Stimulated activated CD8-positive, alpha-beta memory T cell treated with anti-CD3 and anti-CD28 coated beads, Interleukin-15, amount 100 ng/mL, for 48 hours (primary cell): Measurements from ENCODE around the gene DPP9.
"Not testable (repeated sequence)": the region's sequence is repeated elsewhere in the genome, so short reads cannot be mapped to it uniquely, and the experiment has no call there.

Experiments used
- DNase-seq, 2 donors: peaks; one replicate each; pipeline ENCODE4 v3.0.0-alpha.2; 2020; ENCODE audit warnings: low read depth in 2 of 2

Gene DPP9

DNA sequence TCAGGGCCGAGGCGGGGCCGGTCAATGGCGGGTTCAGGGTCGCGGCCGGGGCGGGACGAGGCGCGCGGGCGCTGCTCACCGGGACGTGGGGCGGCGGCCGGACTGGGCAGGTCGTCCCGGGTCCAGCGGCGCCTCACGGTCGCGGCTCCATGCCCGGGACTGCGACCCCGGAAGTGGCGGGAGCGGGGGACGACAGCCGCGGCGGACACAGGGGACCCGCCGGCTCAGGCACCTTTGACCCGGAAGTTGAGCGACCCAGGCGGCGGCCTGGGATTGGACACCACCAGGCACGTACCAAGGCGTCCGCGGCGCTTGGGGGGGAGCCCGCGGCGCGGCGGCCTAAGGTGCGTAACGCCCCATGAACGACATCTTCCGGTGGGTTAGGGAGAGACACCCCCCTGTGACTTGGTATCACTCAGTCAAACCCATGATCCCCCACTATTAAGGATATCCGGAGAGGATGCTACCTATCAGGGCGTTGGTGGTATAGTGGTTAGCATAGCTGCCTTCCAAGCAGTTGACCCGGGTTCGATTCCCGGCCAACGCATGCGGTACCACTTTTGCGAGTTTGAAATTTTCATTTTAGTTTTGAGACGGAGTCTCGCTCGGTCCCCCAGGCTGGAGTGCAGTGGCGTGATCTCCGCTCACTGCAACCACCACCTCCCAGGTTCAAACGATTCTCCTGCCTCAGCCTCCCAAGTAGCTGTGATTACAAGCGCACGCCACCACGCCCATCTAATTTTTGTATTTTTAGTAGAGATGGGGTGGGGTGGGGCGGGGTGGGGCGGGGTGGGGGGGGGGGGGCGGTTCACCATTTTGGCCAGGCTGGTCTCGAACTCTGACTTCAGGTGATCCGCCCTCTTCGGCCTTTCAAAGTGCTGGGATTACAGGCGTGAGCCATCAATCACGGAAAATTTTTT, at the start of gene DPP9:
DPP9 (minus strand) TSS at position 248 of the 920 bp plus-strand sequence. CDS start 3,936 bp downstream, outside the sequence.
- DNase-seq = peak; percentile 97

DNA sequence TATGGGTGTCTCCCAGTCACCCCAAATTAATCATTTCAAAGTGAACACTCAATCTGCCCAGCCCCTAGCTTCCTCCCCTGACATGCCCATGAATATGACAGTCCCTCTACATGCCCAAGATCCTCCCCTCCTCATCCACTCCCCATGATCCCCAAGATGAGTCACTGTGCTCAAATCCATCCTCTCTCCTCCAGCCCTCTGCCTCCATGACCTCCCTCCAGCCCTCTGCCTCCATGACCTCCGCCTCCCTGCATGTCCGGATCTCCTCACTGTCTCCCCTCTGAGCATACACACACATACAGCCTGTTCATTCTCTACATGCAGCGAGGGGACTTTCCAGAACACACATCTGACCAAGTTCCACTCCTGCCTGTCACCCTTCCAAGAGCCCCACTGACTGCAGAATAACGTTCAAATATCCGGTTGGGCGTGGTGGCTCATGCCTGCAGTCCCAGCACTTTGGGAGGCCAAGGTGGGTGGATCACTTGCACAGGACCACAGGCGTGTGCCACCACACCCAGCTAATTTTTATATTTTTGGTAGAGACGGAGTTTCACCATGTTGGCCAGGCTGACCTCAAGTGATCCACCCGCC, 49.5 kb upstream of the DPP9 start:
- no peak for DNase-seq

DNA sequence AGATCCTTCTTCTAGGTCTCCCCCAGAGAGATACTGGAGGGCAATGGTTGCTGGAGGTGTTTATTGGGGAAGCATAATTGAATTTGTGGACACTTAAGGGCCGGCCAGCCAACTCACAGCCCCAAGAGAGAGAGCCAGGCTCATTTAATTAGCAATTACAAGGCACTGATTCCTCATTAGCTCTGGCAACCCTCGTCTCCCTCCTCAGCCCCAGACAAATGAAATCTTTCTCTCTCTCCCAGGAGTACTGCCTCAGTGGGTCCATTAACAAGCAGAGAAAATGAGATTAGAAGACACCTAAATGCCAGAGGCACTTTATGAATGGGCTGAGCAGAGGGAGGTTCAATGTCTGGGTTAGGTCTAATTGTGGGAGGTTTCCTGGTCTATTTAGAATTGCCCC, 48.9 kb upstream of the DPP9 start:
- no peak for DNase-seq

DNA sequence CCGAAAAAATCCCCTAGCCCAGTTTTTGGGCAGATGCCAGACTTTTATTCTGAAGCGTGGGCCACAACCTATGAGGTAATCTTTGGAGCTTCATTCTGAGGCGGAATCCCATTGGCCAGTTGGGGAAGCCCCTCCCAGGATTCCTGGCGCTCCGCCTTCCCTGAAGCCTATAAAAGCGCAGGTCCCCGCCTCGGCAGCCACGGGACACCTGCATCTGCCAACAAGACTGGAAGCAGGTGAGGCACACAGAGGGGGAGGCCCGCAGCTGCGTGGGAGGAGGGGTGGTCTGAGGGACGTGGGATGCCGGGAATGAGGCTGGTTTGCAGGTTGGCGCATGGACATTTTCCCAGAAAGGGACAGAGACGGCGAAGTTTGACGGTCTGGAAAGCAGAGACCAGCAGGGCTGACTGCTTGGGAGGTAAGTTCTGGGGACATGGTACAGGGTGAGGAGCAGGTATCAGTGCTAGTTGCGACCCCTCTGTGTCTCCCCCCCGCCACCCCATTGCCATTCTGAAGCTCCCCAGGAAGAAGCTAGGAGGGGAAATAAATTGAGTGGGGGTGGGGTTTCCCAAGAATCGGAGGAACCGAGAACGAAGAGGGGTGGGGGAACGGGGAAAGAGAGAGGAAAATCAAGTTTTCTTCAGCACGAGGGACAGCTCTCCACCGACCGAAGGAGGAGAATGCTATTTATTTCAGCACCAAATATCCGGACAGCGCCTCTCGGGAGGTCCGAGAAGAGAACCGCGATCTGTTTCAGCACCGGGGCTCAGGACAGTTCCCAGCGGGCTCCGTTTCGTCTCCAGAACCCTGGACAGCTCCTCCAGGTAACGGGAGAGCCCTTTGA, 45.5 kb upstream of the DPP9 start:
- peak; percentile 57 to 61 for DNase-seq

DNA sequence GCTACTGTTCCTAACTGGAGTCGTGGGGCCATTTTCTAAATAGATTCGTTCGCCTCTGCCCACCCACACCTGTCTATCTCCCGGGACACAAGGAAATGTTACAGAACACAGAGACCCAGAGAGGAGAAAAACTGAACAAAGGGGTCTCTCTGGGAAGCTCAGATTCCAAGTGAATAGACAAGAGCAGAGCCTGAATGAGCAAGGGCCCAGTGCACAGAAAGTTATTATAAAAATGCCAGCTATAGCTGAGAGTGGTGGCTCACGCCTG, 40.7 kb upstream of the DPP9 start:
- DNase-seq = no peak

DNA sequence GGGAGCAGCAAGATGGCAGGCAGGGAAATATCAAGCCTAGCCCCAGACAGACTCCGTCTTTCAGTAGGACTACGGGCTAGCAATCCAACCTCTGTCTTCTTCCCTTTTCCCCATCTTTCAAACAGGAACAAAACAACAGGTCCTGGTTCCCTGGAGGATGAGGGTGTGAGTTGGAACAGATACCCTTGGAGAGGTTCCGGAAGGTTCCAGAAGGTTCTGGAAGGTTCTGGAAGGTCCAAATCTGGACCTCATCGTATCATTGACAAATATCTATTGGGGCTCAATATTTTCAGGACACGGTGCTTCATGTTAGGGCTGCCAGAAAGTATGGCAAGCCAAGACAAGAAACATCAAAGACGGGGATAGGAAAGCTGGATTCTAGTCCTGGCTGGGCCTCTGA, 39.4 kb upstream of the DPP9 start:
- no peak for DNase-seq

DNA sequence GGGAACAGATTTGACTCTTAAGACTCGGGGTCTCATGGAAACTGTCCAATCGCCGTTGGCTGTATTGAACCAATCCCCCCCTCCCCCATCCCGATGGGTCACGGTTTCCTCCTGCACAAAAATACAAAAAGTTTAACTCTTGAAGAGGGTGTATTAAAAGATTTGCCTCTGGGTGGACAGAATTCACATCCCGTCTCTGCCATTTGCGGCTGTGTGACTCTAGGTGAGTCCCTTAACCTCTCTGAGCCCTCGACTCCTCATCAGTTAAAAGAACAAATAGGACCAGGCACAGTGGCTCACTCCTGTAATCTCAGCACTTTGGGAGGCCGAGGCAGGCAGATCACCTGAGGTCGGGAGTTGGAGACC, 36.6 kb upstream of the DPP9 start:
- DNase-seq = no peak

DNA sequence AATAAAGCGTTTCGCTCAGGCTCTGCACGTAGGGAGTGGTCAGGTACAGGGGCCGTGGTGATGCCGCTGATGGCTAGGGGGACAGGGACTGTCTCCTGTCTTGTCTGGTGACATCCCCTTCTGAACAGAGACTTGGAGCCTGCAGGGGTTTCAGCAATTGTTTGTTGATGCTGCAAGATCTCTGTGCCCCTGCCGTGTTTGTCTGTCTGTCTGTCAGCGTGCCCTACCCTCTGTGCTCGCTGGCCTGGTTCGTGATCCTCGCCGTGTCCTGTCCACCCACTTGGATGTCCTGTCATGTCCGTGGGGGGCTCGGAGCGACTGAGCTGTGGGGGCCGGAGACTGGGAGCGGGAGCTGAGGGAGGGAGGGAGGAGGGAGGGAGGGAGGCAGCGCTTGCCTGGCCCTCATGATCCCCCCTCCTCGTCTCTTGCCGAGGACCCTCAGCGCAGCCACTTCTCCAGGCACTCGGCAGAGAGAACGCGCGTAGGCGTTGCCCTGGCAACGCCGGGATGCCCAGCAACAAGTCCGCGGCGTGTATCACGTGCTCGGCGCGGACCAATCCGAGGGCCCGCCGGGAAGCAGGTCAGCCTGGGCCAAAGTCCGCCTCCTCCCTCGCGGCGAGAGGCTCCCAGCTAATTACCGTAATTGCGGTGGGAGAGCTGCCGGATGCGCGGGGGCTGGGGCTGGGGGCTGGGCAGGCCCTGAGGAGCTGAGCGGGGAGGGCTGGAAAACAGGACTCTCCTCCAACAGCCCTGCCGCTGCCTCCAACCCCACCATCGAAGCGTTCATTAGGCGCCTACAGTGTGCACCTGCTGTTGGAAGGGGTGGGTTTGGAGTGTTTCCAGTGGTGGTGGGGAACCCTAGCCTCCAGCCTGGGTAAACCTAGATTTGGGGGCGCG, 36.0 kb upstream of the DPP9 start:
- DNase-seq = peak; percentile 73

DNA sequence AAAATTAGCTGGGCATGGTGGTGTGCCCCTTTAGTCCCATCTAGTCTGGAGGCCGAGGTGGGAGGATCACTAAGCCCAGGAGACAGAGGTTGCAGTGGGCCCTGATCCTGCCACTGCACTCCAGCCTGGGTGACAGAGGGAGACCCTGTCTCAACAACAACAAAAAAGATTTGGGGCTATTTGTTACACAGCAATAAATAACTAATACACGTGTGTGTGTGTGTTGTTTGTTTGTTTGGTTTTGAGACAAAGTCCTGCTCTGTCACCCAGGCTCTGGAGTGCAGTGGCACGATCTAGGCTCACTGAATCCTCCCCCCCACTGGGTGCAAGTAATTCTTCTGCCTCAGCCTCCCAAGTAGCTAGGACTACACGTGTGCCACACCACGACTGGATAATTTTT, 35.0 kb upstream of the DPP9 start:
- DNase-seq = no peak

DNA sequence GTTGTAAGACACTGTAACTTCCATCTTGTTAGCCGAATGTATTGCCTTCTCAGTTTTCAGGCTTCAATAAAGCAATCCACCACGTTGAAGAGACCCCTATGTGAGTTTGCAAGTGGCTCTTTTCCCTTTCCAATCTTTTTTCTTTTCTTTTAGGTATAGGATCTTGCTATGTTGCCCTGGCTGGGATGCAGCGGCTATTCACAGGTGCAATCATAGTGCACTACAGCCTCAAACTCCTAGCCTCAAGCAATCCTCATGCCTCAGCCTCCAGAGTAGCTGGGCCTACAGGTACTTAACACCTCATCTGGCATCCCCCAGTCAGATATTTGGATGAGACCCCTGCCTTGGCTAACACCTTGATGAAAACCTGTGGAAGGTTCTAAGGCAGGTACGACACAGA, 34.4 kb upstream of the DPP9 start:
- DNase-seq = no peak

DNA sequence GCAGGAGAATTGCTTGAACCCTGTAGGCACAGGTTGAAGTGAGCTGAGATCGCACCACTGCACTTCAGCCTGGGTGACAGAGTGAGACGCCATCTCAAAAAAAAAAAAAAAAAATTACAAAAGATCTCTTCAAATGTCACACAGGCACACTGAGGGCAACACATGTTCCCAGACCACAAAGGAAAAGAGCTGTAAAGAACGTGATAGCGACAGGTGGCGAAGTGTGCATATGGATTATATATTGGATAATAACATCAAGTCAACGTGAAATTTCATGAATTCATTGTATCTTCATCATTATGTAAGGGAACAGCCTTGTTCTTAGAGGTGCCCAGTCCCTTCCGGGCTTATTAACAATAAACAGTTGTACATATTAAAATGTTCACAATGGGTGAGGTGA, 31.8 kb upstream of the DPP9 start:
- DNase-seq = no peak

DNA sequence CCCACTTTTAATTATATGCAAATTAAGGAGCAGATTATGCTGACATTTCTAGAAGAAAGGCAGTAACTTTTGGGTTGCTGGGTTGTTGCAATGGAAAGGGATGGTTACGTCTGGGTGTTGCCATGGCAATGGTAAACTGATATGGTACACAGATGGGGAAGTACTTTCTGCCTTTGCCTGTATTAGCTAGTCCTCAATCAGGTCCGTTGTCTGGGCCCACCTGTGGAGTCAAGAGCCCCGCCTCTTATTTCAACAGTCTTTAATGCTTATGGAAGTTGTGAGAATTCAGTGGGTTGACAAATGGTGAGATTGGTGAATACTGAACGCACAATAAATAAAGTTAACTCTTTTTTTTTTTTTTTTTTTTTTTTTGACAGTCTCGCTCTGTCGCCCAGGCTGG, 30.6 kb upstream of the DPP9 start:
- DNase-seq = no peak

DNA sequence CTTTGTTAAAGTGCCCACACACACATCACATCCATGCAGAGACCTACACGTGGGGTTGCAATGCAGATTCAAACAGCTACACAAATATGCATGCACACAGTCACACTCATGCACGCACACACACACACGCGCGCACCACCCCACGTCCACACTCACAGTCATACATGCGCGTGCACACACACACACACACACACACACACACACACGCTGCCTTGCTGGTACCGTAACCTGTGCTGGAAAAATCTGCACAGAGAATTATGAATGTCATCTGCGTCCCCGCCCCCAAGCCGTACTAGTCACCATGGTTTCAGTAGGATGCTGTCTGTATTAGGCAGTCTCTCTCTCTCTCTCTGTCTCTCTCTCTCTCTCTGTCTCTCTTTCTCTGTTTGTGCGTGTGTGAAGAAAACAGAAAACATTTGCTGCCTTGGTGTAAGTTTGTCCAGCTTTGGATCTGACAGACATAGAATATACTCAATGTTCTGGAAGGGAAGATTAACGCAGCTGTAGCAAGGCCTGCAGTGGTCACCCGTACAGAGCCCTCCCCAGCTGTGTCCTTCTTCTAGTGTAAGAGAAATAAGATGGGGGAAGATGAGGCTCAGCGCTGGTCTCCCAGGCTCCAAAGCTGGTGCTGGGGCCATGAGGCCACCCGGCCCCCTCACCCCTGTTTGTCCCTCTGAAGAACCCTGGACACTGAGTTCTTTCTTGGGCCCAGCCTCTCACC, 26.4 kb upstream of the DPP9 start:
- no peak for DNase-seq

DNA sequence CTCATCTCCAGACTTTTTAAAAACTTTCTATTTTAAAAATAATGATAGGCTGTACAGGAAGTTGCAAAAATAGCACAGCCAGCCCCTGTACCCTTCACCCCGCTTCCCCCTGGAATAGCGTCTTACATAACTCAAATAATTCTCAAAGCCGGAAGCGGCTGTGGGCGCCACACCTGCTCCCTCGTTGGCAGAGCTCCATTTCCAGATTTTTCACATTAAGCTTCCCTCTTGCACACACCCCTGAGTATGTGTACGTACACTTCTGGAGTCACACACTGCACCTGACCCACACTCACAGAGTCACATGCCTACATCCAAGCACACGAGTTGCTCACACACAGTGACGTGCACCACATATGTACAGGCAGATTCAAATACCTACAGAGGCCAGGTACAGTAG, 24.9 kb upstream of the DPP9 start:
- no peak for DNase-seq

DNA sequence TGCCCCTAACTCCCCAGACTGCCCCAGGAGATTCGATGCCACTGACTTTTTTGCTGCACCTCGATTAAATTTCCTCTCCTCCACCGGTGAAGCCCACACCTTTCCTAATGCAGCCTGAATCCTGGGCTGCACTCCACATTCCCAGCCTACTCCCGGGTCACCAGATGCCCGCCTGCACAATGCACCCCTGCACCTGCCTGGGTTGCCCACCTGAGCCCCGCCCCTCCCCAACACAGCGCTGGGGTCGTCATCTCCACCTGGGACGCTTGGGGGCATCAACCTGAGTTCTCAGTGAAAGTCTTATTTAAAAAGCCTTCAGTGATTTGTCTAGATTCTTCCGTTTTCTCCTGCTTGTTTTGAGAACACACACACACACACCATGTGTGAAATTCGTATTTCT, 24.5 kb upstream of the DPP9 start:
- no peak for DNase-seq

DNA sequence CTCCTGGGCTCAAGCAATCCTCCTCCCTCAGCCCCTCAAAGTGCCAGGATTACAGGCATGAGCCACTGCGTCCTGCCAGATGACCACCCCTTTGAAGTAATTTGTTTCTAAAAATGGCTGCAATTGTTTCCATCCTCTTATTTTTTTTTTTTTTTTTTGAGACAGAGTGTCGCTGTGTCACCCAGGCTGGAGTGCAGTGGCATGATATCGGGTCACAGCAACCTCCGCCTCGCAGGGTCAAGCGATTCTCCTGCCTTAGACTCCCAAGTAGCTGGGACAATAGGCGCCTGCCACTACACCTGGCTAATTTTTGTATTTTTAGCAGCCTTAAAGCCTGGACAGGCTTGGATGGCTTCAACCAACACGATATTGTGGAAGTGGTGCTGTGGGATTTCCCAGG, 22.3 kb upstream of the DPP9 start:
- no peak for DNase-seq

DNA sequence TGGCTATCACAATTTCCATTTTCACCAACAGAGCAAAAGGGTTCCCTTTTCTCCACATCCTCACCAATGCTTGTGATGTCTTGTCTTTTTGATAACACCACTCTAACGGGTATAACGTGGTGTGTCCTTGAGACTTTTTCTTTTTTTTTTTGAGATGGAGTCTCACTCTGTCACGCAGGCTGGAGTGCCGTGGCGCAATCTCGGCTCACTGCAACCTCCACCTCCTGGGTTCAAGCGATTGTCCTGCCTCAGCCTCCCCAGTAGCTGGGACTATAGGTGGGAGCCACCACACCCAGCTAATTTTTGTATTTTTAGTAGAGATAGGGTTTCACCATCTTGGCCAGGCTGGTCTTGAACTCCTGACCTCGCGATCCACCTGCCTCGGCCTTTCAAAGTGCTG, 21.5 kb upstream of the DPP9 start:
- not testable (repeated sequence) for DNase-seq

DNA sequence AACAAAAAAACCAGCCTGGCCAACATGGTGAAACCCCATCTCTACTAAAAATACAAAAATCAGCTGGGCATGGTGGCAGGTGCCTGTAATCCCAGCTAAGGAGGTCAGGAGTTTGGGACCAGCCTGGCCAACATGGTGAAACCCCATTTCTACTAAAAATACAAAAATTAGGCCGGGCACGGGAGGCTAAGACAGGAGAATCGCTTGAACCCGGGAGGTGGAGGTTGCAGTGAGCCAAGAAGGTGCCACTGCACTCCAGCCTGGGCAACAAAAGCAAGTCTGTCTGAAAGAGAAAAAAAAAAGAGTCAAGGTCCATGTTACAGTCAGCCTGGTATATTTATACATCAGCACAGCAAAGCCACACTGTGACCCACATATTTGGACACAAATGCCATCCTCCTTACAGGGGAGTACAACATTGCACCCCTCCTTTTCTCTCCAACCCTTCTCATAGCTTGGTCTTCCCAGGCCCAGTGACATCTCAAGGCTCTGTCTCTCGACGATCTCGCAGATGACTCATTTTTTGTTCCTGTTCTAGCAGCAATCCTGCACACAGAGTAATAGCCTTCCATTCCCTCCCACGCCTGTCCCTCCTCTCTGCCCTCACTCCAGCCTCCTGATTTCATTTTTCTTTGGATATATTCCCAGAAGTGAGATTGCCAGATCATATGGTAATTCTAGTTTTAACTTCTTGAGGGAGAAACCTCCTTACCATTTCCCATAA, 21.0 kb upstream of the DPP9 start:
- DNase-seq = no peak

DNA sequence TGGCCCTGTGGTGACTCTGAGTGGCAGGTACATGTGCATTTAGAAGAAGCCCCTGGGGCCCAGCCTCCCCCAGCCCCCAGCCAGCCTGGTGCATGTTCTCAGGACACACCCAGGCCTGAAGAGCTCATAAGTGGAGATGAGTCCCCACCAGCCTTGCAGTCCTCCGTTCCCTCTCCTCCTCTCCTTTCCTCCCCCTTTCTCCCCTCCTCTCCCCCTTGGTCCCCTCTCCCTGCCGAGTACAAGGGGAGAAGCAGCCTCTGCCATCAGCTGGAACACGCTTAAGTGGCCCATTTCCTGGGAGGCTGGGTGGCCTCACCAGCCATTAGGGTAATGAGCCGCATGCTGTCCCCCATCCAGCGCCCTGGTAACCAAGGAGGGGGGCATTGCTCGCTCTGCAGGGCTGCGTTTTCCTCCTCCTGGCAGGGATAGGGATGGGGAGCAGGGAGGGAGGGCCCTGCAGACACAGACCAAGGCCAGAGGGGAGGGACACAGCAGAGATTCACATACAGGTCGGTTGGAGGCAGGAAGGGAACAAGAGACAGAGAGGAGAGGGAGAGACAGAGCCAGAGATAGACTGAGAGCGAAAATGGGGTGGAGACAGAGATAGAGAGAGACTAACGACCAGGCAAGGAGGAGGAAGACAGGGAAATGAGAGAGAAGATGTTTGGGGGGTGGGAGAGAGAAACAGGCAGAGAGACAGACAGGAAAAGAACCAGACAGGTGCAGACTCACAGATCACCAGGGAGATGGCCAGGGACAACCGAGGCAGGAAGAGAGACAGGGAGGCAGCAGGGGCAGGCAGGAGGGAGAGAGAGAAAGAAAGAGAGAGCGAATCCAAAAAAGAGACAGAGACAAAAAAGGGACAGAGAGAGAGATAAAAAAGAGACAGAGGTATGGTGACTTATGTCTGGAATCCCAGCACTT, 19.3 kb upstream of the DPP9 start:
- no peak for DNase-seq
